Activated T-cell treated with anti-CD3 and anti-CD28 coated beads for 1 hour (primary cell): ENCODE data around the gene ZNF407.

Experiments used
- DNase-seq: peaks from one replicate; pipeline ENCODE4 v3.0.0-alpha.2; 2020; ENCODE audit warnings: low read depth

Gene ZNF407

GRCh38 chr18:74790451-74790850, 192.8 kb downstream of the ZNF407 start:
- no peak for DNase-seq

- no peak for DNase-seq
Measured at GRCh38 chr18:74791501-74792194, 194.0 kb downstream of the ZNF407 start.

- no peak for DNase-seq
Measured at GRCh38 chr18:74793746-74794145, 196.1 kb downstream of the ZNF407 start.

- DNase-seq: no peak
Measured at GRCh38 chr18:74795751-74796150, 198.1 kb downstream of the ZNF407 start.

GRCh38 chr18:74796211-74796610, 198.5 kb downstream of the ZNF407 start:
- DNase-seq: no peak

- no peak for DNase-seq
Measured at GRCh38 chr18:74796841-74797576, 199.3 kb downstream of the ZNF407 start.

GRCh38 chr18:74797577-74798151, 200.0 kb downstream of the ZNF407 start:
- DNase-seq: no peak

GRCh38 chr18:74799542-74799941, 201.9 kb downstream of the ZNF407 start:
- no peak for DNase-seq

GRCh38 chr18:74800098-74800497, 202.4 kb downstream of the ZNF407 start:
- DNase-seq: no peak

- DNase-seq: no peak
Measured at GRCh38 chr18:74803117-74803516, 205.4 kb downstream of the ZNF407 start.

- no peak for DNase-seq
Measured at GRCh38 chr18:74803769-74804168, 206.1 kb downstream of the ZNF407 start.

GRCh38 chr18:74804677-74805076, 207.0 kb downstream of the ZNF407 start:
- DNase-seq: no peak

- no peak for DNase-seq
Measured at GRCh38 chr18:74806073-74806472, 208.4 kb downstream of the ZNF407 start.

- DNase-seq: no peak
Measured at GRCh38 chr18:74806700-74807416, 209.2 kb downstream of the ZNF407 start.

GRCh38 chr18:74817576-74817975, 219.9 kb downstream of the ZNF407 start:
- no peak for DNase-seq

- no peak for DNase-seq
Measured at GRCh38 chr18:74818516-74819175, 221.0 kb downstream of the ZNF407 start.

GRCh38 chr18:74819433-74820059, 221.9 kb downstream of the ZNF407 start:
- DNase-seq: no peak

GRCh38 chr18:74820160-74820780, 222.6 kb downstream of the ZNF407 start:
- DNase-seq: no peak

- DNase-seq: no peak
Measured at GRCh38 chr18:74825460-74825859, 227.8 kb downstream of the ZNF407 start.

- no peak for DNase-seq
Measured at GRCh38 chr18:74826572-74826971, 228.9 kb downstream of the ZNF407 start.

- no peak for DNase-seq
Measured at GRCh38 chr18:74828200-74828599, 230.5 kb downstream of the ZNF407 start.
